HG02943 (cell line): ENCODE results near the gene OR5AC2.

ENCODE experiments used
- ATAC-seq: cut with Tn5 transposase; IDR thresholded peaks from one replicate; pipeline ENCODE4 v1.9.1; 2021; ENCODE audit warnings: mild to moderate bottlenecking, low read depth, moderate library complexity; ENCODE audit not compliant: unreplicated experiment

OR5AC2 gene

GRCh38 chr3:98136631-98137030 lies 49.7 kb downstream of the OR5AC2 start:
- ATAC-seq, result no peak
